SKM-1 (cell line): Measurements from ENCODE around the gene MS4A18.

Experiments
- DNase-seq: peaks from one replicate; lab custom pipeline; 2025; ENCODE audit not compliant: unreplicated experiment; lab: John Stamatoyannopoulos, UW

MS4A18 gene

DNA sequence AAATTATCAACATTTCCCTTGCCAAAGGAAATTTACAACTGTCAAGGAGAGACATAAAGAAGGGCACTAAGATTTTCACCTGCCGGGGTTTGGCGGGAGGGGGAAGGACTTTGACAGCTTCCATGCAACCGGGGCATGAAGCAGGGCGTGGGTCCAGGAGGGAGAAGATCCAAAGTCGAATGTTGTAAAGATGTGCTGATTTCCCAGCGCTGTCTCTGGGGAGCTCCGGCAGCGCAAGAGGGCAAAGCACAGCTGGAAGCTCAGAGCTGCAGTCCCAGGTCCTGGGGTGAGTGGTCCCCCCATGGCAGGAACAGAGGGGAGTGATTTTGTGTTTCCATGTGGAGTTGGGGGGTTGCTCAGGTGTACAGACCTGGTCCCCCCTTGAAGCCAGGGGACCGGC, 60.6 kb downstream of the MS4A18 start, which contains the start of gene MS4A10:
Gene MS4A10, plus strand, starts transcription at position 198 of the 400 bp plus-strand sequence. CDS start 5,003 bp downstream, outside the sequence.
- DNase-seq, result no peak

- DNase-seq, result no peak
Measured at GRCh38 chr11:60785806-60786361, 61.4 kb downstream of the MS4A18 start.

DNA sequence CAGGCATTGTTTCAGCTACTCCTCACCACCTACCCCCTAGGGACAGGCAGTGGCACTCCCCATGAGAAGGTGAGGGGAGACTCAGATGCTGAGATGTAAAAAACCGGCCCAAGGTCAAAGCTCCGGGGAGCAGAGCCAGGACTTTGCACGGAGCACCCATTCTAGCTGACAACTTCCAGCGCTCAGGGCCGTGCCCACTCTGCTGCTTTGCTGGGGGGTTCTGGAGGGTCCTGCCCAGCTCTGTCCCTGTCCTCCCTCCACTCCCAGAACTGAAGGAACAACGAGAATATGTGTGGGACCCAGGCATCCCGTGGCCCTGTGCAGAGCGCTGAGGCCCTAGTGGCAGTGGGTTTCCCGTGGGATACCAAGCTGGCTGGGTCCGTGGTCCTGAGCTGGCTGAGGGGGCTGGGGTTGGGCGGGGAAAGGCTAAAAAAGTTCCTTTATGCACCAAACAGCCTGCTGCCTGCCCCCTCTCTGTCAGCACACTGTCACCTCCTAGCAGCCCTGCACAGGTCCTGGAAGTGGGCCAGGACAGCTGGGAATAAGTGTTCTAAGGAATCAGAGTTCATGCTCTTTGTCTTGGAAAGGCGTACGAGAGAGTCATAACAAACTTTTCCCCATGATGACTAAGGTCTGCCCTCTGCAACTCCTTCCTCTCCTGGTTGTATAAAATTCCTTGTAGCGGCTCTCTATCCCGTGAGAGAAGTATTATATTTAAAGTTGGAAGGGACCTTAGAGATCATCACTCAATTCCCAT, 62.5 kb downstream of the MS4A18 start:
- DNase-seq, result no peak

DNA sequence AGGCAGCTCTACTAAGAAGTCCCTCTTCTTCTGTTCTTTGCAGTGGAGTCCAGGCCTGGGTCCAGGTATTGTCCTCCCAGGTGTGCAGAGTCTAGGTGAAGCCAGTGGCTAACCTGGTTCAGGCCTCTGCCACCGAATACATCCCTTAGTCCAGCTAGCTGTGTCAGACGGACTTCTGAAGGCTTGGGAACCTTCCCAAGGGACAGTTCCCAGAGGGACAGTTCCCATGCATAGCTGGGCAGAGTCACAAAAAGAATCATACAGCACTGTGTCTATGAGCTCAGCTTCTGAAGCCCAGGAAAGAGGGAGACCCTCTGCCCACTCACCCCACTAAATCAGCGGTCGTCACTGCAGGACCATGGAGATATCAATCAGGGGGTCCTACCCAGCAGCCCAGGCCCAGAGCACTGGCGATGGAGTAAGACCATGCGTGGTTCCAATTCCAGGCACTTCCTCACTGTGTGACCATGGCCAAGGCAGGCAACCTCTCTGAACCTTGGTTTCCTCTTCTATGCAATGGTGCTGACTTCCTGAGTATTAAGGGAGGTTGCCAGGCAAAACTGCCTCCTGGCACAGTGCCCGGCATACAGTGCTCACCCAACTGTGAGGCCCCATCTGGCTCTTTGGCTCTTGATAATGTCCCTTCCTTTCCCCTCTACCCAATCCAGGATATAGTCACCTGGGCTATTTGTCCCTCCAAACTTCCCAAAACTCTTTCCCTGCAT, 64.0 kb downstream of the MS4A18 start:
- DNase-seq, result no peak

DNA sequence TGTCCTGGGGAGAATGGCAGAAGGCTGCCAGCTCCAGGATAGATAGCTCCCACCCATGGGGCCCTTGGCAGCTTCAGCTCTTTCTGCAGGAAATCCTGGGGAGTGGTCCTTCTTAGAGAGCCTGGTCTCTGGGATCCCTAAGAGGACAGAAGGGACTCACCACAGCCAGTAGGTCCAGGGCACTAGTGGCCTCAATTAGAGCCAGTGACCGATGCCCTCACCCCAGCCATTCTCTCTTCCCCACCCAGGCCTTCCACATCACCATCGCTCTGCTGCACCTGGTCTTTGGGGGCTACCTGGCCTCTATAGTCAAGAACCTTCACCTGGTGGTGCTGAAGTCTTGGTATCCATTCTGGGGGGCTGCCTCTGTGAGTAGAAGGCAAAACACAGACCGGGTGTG, 66.2 kb downstream of the MS4A18 start:
- no peak for DNase-seq

DNA sequence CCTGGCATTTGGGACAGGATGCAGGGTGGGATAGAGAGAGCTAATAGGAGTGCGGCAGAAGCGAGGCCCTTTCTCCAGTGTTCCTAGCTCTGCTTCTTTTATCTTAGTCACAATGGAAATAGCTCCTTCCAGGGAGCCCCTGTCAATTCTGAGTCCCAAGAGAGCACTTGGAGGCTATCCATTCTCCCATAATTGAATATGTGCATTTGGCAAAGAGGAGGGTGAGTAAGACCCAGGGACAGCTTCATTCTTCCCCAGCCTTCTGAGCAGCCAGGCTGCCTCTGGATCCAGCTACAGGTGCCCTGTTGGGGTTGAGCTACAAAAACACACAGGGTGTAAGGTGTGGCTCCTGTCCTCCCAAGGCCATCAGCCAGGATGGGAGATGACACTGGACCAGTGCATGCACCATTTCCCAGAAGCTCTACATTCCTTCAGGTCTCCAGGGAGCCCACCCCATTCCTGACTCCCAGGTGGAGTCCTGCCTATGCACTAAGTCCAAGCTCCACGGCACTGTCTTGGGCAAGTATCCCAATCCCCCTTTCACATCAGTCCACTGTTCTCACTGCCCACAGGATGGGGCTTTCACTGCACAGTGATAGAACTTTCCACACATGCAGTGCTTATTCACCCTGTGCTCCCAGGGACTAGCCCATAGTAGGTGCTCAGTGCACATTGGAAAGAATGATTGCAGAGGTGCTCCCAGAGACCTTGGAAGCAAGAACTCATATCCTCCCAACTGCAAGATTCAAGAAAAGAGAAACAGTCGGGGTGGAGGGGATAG, 66.8 kb downstream of the MS4A18 start:
- no peak for DNase-seq

GRCh38 chr11:60792521-60792920, 68.0 kb downstream of the MS4A18 start:
- DNase-seq, result no peak
